ENCODE data around the gene SRPRA.

The SRPRA gene

DNA sequence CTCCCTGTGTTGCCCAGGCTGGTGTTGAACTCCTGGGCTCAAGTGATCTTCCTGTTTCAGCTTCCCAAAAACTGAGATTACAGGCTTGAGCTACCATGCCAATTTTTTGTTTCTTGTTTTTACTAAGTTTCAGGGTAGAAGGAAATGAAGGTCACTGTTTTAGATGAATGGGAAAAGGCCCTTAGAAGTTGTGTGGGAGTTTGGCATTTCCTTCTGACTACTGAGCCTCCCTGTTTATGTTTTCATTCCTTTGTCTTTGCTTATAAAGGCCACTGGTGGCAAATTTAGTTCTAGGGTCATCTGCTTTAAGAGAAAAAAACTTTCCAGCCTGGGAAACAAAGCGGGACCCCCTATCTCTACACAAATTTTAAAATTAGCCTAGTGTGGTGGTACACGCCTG lies 22.1 kb downstream of the SRPRA start:
- DNase-seq (no peak), ATAC-seq (ENCODE audit: insufficient read depth, low read depth) (no peak)
- Histone ChIP-seq H3K4me2 (ENCODE audit: insufficient read depth, low read length) (no peak overlapping the region), H3K79me2 (ENCODE audit: insufficient read depth, low read length) (no peaks in the 10 kb centered on the region), H3K4me1 (ENCODE audit: insufficient read depth, low read length) (no peaks in the 10 kb centered on the region), H3K9ac (ENCODE audit: low read depth, low read length) (no peak overlapping the region), H4K20me1 (ENCODE audit: insufficient read depth, low read length) (no peaks in the 10 kb centered on the region), H3K4me3 (ENCODE audit: low read depth in 1 of 2, low read length in 2 of 2) (no peak overlapping the region), H3K9me3 (ENCODE audit: insufficient read depth, low read length, severe bottlenecking) (no peaks in the 10 kb centered on the region), H3K36me3 (ENCODE audit: insufficient read depth, low read length) (peaks cover 51% of the 10 kb centered on the region), H3K27me3 (ENCODE audit: insufficient read depth, low read length, poor library complexity) (no peaks in the 10 kb centered on the region), H3K27ac (ENCODE audit: low read length) (no peak overlapping the region), H2AFZ (ENCODE audit: low read depth, low read length) (no peak overlapping the region)
- no peak for TF ChIP-seq CTCF (IDR thresholded peaks at IDR 0.05; ENCODE audit: borderline replicate concordance, extremely low read depth, low read length, poor library complexity, severe bottlenecking)
- no peak for TF ChIP-seq EZH2 (IDR thresholded peaks at IDR 0.05; ENCODE audit: borderline replicate concordance, low read depth, low read length, severe bottlenecking)

- Histone ChIP-seq H3K27ac (ENCODE audit: low read length) (no peak overlapping the region), H3K79me2 (ENCODE audit: insufficient read depth, low read length) (peaks cover 3% of the 10 kb centered on the region; the same call in 1 of the 2 replicates), H3K4me2 (ENCODE audit: insufficient read depth, low read length) (no peak overlapping the region), H4K20me1 (ENCODE audit: insufficient read depth, low read length) (no peaks in the 10 kb centered on the region), H3K9me3 (ENCODE audit: insufficient read depth, low read length, severe bottlenecking) (no peaks in the 10 kb centered on the region), H2AFZ (ENCODE audit: low read depth, low read length) (no peak overlapping the region), H3K27me3 (ENCODE audit: insufficient read depth, low read length, poor library complexity) (no peaks in the 10 kb centered on the region), H3K4me1 (ENCODE audit: insufficient read depth, low read length) (0 out of 2 replicates have a peak, but pooled peaks cover 3% of the 10 kb centered on the region), H3K9ac (ENCODE audit: low read depth, low read length) (no peak overlapping the region), H3K4me3 (ENCODE audit: low read depth in 1 of 2, low read length in 2 of 2) (no peak overlapping the region), H3K36me3 (ENCODE audit: insufficient read depth, low read length) (peaks cover 16% of the 10 kb centered on the region; the same call in 1 of the 2 replicates)
- DNase-seq (no peak), ATAC-seq (ENCODE audit: insufficient read depth, low read depth) (no peak)
- TF ChIP-seq EZH2 (IDR thresholded peaks at IDR 0.05; ENCODE audit: borderline replicate concordance, low read depth, low read length, severe bottlenecking), result no peak
- no peak for TF ChIP-seq CTCF (IDR thresholded peaks at IDR 0.05; ENCODE audit: borderline replicate concordance, extremely low read depth, low read length, poor library complexity, severe bottlenecking)
Observed at GRCh38 chr11:126233391-126233790, 35.3 kb downstream of the SRPRA start.

DNA sequence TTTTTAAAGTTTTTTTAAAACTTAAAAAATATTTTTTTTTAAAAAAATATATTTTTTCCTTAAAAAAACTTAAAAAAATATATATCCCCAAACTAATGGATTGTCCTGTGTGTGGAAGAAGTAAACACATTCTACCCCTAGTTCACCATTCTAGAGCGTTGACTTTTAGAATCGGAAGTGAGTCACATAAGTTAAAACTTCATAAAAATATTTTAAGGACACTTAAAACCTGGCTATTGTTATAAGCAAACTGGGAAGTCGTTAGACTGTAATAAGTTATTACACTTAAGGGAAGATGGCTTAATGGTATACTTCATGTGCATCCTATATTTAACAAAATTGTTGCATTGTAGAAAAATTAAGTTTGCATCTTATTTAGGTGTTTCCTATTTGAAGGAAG lies 36.0 kb downstream of the SRPRA start:
- peaks cover 15% of the 10 kb centered on the region; the same call in 1 of the 2 replicates for H3K36me3 ChIP-seq (ENCODE audit: insufficient read depth, low read length)
- no peak for ATAC-seq (ENCODE audit: insufficient read depth, low read depth)
- H3K4me3 ChIP-seq (ENCODE audit: low read depth in 1 of 2, low read length in 2 of 2), result no peak overlapping the region
- no peak overlapping the region for H2AFZ ChIP-seq (ENCODE audit: low read depth, low read length)
- peaks cover 9% of the 10 kb centered on the region; the same call in 1 of the 2 replicates for H3K79me2 ChIP-seq (ENCODE audit: insufficient read depth, low read length)
- H3K27me3 ChIP-seq (ENCODE audit: insufficient read depth, low read length, poor library complexity), result no peaks in the 10 kb centered on the region
- TF ChIP-seq EZH2 (IDR thresholded peaks at IDR 0.05; ENCODE audit: borderline replicate concordance, low read depth, low read length, severe bottlenecking) (no peak), CTCF (IDR thresholded peaks at IDR 0.05; ENCODE audit: borderline replicate concordance, extremely low read depth, low read length, poor library complexity, severe bottlenecking) (no peak)
- no peak overlapping the region for H3K9ac ChIP-seq (ENCODE audit: low read depth, low read length)
- H3K4me2 ChIP-seq (ENCODE audit: insufficient read depth, low read length), result no peak overlapping the region
- no peak for DNase-seq
- H4K20me1 ChIP-seq (ENCODE audit: insufficient read depth, low read length), result no peaks in the 10 kb centered on the region
- H3K4me1 ChIP-seq (ENCODE audit: insufficient read depth, low read length), result 0 out of 2 replicates have a peak, but pooled peaks cover 3% of the 10 kb centered on the region
- H3K27ac ChIP-seq (ENCODE audit: low read length), result no peak overlapping the region
- H3K9me3 ChIP-seq (ENCODE audit: insufficient read depth, low read length, severe bottlenecking), result no peaks in the 10 kb centered on the region

Data from DND-41 (cell line).